ENCODE measurements around the gene SLC2A4RG.

- TF ChIP-seq CTCF (IDR thresholded peaks at IDR 0.05) (no peak), POLR2A (IDR thresholded peaks at IDR 0.05) (no peak)
Observed at GRCh38 chr20:63758152-63758551, 18.6 kb downstream of the SLC2A4RG start.
